ENCODE data around the gene FANCD2. TPM values are rescaled to one million over a fixed set of nuclear protein-coding genes. Genes with fewer than 3 reads are reported as not detected.
A peak's percentile ranks its signal among the peaks of the same experiment; 100 is the strongest.

FANCD2 gene
- total RNA-seq (2014; rRNA removed; shearing (Covaris generic)) (71.6 and 94.4 TPM in 2 replicates), polyA plus RNA-seq (2016; fragmentation: Nextera tagmentation; extraction: Ambion mirVana) (59.5 and 61.5 TPM in 2 replicates)
- long read RNA-seq, partial matches to known transcripts: 10 of 23 reads
- long read RNA-seq, other reads (novel, unspliced or antisense): 13 of 23 reads

GRCh38 chr3:10026084-10026890 lies at the start of gene FANCD2:
Gene FANCD2 (plus strand): TSS chr3:10026437. CDS start chr3:10028658, 2,221 bp downstream.
- DNase-seq (ENCODE audit: low spot score) (peak; percentile 91), ATAC-seq (peak; percentile 97)
- peak within 1 kb of the TSS; percentile 88 for H3K4me2 ChIP-seq
- H3K9me2 ChIP-seq (ENCODE audit: insufficient read depth): no peaks in the 10 kb centered on the region
- no peaks in the 10 kb centered on the region for H3K27me3 ChIP-seq (ENCODE audit: insufficient read depth)
- H4K20me1 ChIP-seq (replicated peaks; ENCODE audit: insufficient read depth): no peaks in the 10 kb centered on the region
- peak within 1 kb of the TSS; percentile 71 for H3K4me3 ChIP-seq
- Mint-ChIP-seq H3K9me3 (no peaks in the 10 kb centered on the region), H3K4me1 (peaks cover 5% of the 10 kb centered on the region; the same call in 2 of the 3 replicates), H3K36me3 (ENCODE audit: low read depth) (peaks cover 33% of the 10 kb centered on the region), H3K27ac (peak within 1 kb of the TSS; percentile 99), H3K27me3 (ENCODE audit: insufficient read depth, low read depth, poor library complexity) (peaks cover 8% of the 10 kb centered on the region), H3K4me3 (peak within 1 kb of the TSS; percentile 99)
- H3K79me2 ChIP-seq (replicated peaks; ENCODE audit: insufficient read depth): peaks cover 59% of the 10 kb centered on the region
- H3K36me3 ChIP-seq (ENCODE audit: insufficient read depth): no peaks in the 10 kb centered on the region
- H3F3A ChIP-seq (replicated peaks; ENCODE audit: low read depth): no peaks in the 10 kb centered on the region
- peak within 1 kb of the TSS; percentile 96 for H3K27ac ChIP-seq (ENCODE audit: low read depth)
- peak within 1 kb of the TSS; percentile 87 for H2AFZ ChIP-seq
- peak; percentile 23 for TF ChIP-seq REST (IDR thresholded peaks at IDR 0.05; ENCODE audit: unreplicated experiment)
- no peak for TF ChIP-seq CTCF (conservative IDR thresholded peaks at IDR 0.05; ENCODE audit: low read depth in 2 of 2)
- TF ChIP-seq EZH2 (IDR thresholded peaks at IDR 0.05; ENCODE audit: low read depth, unreplicated experiment): no peak
- peak; percentile 100 for TF ChIP-seq CREB1 (CRISPR knock-in tag; IDR thresholded peaks at IDR 0.05; ENCODE audit: low read depth)
- TF ChIP-seq JUNB (IDR thresholded peaks at IDR 0.05; ENCODE audit: unreplicated experiment): no peak
- no peak for TF ChIP-seq STAT1 (IDR thresholded peaks at IDR 0.05; ENCODE audit: unreplicated experiment)
- peak; percentile 90 for TF ChIP-seq ETS1 (IDR thresholded peaks at IDR 0.05)
- no peak for TF ChIP-seq NANOG (IDR thresholded peaks at IDR 0.05; ENCODE audit: borderline replicate concordance)
- TF ChIP-seq ZNF114 (CRISPR knock-in tag; IDR thresholded peaks at IDR 0.05): no peak
- TF ChIP-seq ZNF331 (CRISPR knock-in tag; IDR thresholded peaks at IDR 0.05; ENCODE audit: low read depth): no peak
- no peak for TF ChIP-seq EZH2phosphoT487 (IDR thresholded peaks at IDR 0.05; ENCODE audit: unreplicated experiment)
- peak; percentile 96 for TF ChIP-seq POLR2AphosphoS5 (IDR thresholded peaks at IDR 0.05; ENCODE audit: low read depth)
- H3K4me1 ChIP-seq (ENCODE audit: insufficient read depth): peaks cover 6% of the 10 kb centered on the region
